ENCODE results near the gene HNRNPA2B1. TPM values are rescaled to one million over a fixed set of nuclear protein-coding genes. Genes with fewer than 3 reads are reported as not detected.
A peak's percentile ranks its signal among the peaks of the same experiment; 100 is the strongest.
"Not testable (repeated sequence)": the region's sequence is repeated elsewhere in the genome, so short reads cannot be mapped to it uniquely, and the experiment has no call there.

The HNRNPA2B1 gene
- total RNA-seq, 2 donors from 2014 or later = 185 to 189 TPM

- Histone ChIP-seq H3K36me3 (no peaks in the 10 kb centered on the region), H3K27me3 (replicated peaks; ENCODE audit: insufficient read depth) (no peaks in the 10 kb centered on the region), H3K4me1 (replicated peaks) (no peaks in the 10 kb centered on the region), H3K9me3 (no peaks in the 10 kb centered on the region), H3K4me3 (peak overlapping the region; percentile 42 to 45), H3K27ac (no peak overlapping the region)
- 39% methylated on average over 18 of the region's 18 CpGs for WGBS
- DNase-seq (ENCODE audit: low spot score) = no peak
- TF ChIP-seq POLR2AphosphoS5 (IDR thresholded peaks at IDR 0.05) = no peak
- TF ChIP-seq POLR2A (IDR thresholded peaks at IDR 0.05) = no peak
- TF ChIP-seq CTCF (IDR thresholded peaks at IDR 0.05) = no peak
- intact Hi-C loops (cut with DNase I) = no loop called here
Measured at GRCh38 chr7:26153241-26153822, 47.2 kb downstream of the HNRNPA2B1 start.

GRCh38 chr7:26152782-26153240, 47.7 kb downstream of the HNRNPA2B1 start:
- DNase-seq (ENCODE audit: low spot score); H3K36me3 ChIP-seq; H3K4me1 ChIP-seq (replicated peaks); H3K27ac ChIP-seq; H3K27me3 ChIP-seq (replicated peaks; ENCODE audit: insufficient read depth); H3K9me3 ChIP-seq; intact Hi-C loops (cut with DNase I): not testable (repeated sequence)
- peak overlapping the region; percentile 42 to 45 for H3K4me3 ChIP-seq
- 4% methylated on average over 44 of the region's 54 CpGs for WGBS

GRCh38 chr7:26151953-26152781, 48.4 kb downstream of the HNRNPA2B1 start, which contains the start of gene NFE2L3:
Gene NFE2L3 (plus strand): TSS chr7:26152198. CDS start chr7:26152499, 301 bp downstream.
- TF ChIP-seq POLR2AphosphoS5 (IDR thresholded peaks at IDR 0.05) (peak; percentile 19), CTCF (IDR thresholded peaks at IDR 0.05) (peak in 2 of 4 experiments; percentile 20 to 43), POLR2A (IDR thresholded peaks at IDR 0.05) (no peak)
- WGBS = under 1% methylated on average over 43 of the region's 95 CpGs
- peak; percentile 55 for DNase-seq (ENCODE audit: low spot score)
- Histone ChIP-seq H3K9me3 (no peaks in the 10 kb centered on the region), H3K27ac (no peak within 1 kb of the TSS), H3K4me1 (replicated peaks) (no peaks in the 10 kb centered on the region), H3K27me3 (replicated peaks; ENCODE audit: insufficient read depth) (no peaks in the 10 kb centered on the region), H3K4me3 (peak within 1 kb of the TSS; percentile 42 to 45), H3K36me3 (no peaks in the 10 kb centered on the region)
- intact Hi-C loops (cut with DNase I) = no loop called here

GRCh38 chr7:26151650-26151952, 48.9 kb downstream of the HNRNPA2B1 start:
- peak overlapping the region; percentile 42 to 45 for H3K4me3 ChIP-seq
- no peaks in the 10 kb centered on the region for H3K36me3 ChIP-seq
- TF ChIP-seq POLR2AphosphoS5 (IDR thresholded peaks at IDR 0.05) (no peak), POLR2A (IDR thresholded peaks at IDR 0.05) (no peak), CTCF (IDR thresholded peaks at IDR 0.05) (no peak)
- H3K27me3 ChIP-seq (replicated peaks; ENCODE audit: insufficient read depth) = no peaks in the 10 kb centered on the region
- intact Hi-C loops (cut with DNase I) = no loop called here
- no peaks in the 10 kb centered on the region for H3K9me3 ChIP-seq
- DNase-seq (ENCODE audit: low spot score) = no peak
- WGBS = 72% methylated on average over 10 of the region's 10 CpGs
- H3K4me1 ChIP-seq (replicated peaks) = no peaks in the 10 kb centered on the region
- no peak overlapping the region for H3K27ac ChIP-seq

- Histone ChIP-seq H3K4me1 (replicated peaks) (no peaks in the 10 kb centered on the region), H3K4me3 (no peak overlapping the region), H3K27ac (no peak overlapping the region), H3K9me3 (no peaks in the 10 kb centered on the region), H3K36me3 (no peaks in the 10 kb centered on the region), H3K27me3 (replicated peaks; ENCODE audit: insufficient read depth) (no peaks in the 10 kb centered on the region)
- DNase-seq (ENCODE audit: low spot score) = no peak
- TF ChIP-seq POLR2A (IDR thresholded peaks at IDR 0.05) = no peak
- TF ChIP-seq CTCF (IDR thresholded peaks at IDR 0.05) = no peak
- no peak for TF ChIP-seq POLR2AphosphoS5 (IDR thresholded peaks at IDR 0.05)
- WGBS = 76% methylated on average over 5 of the region's 5 CpGs
- intact Hi-C loops (cut with DNase I) = no loop called here
Measured at GRCh38 chr7:26151096-26151495, 49.5 kb downstream of the HNRNPA2B1 start.

All from prostate gland (tissue), 2 donors.